ENCODE results near the gene C1orf50.

Gene C1orf50

DNA sequence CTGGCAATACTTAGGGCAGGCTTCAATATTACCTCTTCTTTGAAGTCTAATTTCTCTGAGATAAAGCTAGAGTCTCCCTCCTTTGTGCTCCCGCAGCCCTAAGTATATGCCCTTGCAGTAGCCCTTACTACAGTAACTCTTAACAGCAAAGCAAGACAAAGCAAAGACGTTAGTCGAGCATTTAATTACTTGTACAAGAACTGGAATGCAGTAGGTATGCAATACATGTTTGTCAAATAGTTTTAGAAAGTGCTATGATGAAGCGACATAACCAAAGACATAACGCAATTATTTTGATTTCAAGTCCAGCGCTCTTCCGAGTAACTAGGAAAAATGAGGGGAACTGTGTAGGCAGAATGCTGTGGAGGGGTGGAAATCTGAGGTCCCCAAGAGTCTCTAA, 1.8 kb upstream of the C1orf50 start:
- no peak for DNase-seq

DNA sequence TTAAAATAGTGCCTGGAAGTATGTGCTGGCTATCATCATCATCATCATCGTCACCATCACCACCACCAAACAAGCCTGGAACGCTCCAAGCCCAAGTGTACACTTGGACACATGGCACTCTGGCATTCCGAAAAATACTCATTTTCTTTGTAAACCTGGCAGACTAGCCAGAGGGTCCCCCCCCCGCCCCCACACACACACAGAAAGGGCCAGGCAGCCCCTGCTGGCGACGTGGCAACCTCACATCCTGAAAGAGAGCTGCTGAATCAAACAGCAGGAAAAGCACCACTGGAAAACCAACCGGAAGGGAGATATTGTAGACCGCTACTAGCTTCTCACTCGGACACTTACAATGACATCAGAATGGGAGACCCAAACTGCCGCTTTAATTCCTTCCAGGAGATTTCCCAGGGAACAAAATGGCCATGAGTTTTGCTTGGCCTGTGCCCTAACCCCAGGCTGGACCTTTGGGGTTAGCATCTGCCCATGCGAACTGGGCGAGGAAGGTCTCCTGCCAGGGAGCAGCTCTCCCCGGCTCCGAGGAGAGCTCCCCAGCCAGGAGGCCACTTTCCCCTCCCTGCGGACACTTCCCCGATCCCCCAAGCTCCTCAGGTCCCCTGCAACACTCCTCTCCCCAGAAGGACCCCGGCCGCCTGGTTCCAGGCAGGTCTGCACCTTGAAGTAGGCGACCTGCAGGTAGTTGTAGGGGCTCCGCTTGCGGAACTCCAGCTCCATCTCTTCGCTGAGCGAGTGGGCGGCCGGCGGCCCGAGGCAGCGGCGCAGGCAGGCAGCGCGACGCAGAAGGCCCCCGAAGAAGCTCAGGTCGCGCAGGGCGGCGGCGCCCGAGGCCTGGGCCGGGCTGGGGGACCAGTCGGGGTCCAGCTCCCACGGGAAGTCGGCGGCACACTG, 963 bp upstream of the C1orf50 start:
- DNase-seq, result peak; percentile 3 to 38 (median 16)

DNA sequence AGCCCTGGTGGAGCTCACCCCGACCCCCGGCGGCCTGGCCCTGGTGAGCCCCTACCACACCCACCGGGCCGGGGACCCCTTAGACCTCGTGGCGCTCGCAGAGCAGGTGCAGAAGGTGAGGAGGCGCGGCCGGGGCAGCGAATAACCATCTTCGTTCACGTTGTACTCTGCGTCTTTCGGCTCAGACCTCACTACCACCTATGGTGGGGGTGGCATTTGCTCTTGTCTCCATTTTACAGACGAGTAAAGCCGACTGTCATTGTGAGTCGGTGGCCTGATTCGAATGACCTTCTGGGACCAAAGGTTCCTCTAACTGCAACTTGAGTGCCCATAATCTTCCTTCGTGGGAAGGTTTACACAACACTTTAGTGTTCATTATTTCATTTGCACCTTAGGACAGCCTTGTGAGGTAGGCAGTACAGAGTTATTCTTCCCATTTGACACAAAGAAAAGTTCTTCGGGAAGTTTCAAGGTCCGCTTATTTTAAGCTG, 506 bp downstream of the C1orf50 start:
- DNase-seq, result no peak

DNA sequence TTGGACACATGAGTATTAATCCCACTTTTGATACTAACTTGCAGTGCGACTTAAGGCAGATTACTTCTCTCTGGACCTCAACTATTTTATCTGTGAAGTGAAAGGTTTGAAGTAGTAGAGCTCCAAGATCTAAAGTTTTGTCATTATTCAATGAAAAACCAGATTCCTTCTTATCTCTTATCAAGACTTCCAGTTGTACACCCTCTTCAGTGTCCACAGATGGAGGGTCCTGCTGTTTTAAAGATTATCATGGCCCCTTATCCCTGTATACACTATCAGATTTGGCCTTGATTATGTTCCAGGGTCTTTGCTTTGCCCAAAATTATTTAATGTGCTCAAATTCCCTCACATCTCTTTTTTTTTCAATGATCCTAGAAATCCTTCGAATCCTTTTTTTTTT, 1.1 kb downstream of the C1orf50 start:
- DNase-seq, result no peak

DNA sequence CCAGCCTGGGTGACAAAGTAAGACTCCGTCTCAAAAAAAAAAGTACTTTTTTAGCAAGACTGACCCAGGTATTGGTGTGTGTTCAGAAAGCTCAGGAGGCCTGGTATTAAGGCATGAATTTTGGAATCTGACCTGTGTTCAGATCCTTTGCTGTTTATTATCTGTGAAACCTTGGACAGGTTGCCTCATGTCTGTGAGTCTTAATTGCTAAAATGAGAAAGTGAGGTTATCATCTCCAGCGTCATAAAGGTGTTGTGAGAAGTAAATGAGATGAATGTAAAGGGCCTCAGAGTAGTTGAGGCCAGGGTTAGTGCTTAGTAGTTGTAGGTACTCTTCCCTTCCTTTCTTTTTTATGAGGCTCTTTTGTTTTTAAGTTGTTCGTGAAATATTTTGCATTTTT, 2.8 kb downstream of the C1orf50 start:
- DNase-seq, result no peak

DNA sequence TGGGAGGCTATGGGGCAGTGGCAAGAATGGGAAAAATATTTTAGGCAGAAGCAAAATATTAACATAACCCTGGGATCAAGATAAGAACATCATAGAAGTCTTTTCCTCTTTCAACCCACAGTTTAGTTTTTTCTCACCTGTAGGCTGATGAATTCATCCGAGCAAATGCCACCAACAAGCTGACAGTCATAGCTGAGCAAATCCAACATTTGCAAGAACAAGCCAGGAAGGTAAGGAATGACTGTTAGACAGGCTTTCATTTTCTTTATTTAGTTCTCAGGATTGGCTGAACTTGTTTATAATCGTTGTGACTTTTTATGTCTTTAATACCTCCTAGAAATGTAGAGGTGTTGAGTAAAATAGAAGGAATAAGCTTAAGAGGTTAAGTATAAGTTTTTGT, 6.4 kb downstream of the C1orf50 start:
- no peak for DNase-seq

DNA sequence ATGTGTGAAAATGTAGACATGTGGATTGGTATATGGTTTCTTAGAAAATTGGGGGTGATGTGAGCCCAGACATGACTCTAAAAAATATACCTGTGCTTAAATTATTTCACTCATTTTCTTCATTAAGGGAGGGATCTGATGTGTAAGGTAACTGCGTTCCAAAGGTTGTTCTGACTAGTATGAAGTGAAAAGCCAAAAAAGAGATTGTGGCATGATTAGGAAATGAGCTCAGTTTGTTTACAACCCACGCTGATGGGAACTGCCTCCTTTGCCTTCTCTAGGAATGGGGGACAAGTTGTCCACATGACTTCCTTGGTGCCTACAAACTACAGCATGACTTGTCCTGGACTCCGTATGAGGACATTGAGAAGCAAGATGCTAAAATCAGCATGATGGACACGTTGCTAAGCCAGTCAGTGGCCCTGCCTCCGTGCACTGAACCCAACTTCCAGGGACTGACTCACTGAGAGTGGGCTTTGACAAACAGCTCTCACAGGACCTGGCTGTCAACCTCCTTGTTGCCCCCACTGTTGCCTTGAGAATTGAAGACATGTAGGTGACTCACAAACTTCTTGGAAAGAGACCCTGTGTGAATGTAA, 8.0 kb downstream of the C1orf50 start:
- DNase-seq, result no peak

DNA sequence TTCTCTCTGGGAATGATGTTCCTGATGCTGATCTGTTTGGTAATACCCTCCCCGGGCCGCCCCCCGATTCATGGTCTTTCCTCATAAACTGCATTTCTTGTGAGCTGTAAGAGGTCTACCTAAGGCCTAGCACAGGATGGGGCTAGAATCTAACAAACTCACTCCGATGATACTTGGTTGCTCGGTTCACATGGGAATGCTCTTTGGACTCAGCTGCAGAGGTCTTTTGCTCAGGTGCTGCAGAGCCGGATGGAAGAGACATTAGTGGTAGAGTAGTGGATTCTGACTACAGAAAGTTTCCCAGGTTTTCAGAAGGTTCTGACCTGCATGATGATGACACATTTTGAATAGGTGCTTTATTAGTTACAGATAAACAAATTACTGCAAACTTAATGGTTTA, 9.5 kb downstream of the C1orf50 start:
- no peak for DNase-seq

DNA sequence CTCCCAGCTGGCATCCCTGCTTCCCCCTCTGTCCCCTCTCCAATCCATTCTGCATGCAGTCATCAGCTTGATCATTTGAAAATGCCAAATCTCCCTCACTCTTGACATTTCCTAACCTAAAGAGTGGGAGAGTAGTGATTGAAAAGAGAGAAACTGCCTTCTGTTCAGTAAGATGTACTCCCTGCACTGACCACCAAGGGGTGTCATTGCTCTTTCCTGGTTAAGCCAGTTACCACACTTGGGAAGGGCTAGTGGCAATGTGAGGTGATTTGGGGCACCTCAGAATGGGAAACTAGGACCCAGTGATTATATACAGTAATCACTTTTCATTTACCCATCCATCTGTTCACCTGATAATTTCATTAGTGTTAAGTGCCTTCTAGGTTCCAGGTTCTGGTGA, 10.8 kb downstream of the C1orf50 start:
- DNase-seq, result peak in 4 of 6 experiments; percentile 5 to 12 (median 7)

DNA sequence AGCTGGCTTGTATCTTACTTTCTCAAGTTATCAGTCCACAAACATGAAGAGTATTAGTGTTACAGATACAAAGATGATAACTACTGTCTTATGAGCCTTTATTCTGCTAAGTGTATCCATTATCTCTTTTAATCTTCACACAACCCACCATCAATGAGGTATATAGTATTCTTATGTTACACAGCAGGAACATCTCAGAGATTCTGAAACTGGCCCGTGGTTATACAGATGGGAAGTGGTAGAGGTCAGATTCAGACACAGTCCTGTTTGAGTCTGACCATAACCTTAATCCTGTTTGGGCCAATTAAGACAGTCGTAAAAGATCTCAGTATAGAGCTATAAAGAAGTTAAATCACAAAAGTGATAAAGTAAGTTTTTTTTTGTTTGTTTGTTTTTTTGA, 12.7 kb downstream of the C1orf50 start:
- DNase-seq, result no peak

DNA sequence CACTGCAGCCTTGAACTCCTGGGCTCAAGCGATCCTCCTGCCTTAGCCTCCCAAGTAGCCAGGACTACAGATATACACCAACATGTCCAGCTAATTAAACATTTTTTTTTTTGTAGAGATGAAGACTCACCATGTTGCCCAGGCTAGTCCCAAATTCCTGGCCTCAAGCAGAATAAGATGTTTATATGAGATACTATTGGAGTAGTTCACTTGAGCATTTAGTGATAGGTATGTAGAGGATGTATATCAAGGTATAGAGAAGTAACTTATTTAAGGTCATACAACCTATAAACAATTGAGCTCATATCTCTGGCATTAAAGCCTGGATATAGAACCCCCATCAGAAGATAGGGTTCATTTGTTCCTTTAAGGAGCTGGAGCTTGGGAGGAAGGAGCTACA, 13.1 kb downstream of the C1orf50 start:
- DNase-seq, result no peak

DNA sequence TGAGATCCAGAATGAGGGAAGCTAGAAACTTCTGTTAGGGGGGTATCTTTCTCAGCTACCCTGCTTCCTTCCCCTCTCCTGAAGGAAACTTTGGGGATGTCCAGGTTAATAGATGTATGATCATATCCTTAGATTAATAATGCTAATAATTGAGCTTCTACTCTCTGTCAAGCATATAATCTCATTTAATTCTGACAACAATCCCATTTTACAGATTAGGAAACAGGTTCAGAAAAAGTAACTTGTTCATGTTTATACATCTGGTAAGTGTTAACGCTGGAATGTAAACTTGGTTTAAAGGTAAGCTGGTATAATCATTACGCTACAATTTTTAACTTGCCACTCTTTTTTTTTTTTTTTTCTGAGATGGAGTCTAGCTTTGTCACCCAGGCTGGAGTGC, 16.0 kb downstream of the C1orf50 start:
- no peak for DNase-seq

DNA sequence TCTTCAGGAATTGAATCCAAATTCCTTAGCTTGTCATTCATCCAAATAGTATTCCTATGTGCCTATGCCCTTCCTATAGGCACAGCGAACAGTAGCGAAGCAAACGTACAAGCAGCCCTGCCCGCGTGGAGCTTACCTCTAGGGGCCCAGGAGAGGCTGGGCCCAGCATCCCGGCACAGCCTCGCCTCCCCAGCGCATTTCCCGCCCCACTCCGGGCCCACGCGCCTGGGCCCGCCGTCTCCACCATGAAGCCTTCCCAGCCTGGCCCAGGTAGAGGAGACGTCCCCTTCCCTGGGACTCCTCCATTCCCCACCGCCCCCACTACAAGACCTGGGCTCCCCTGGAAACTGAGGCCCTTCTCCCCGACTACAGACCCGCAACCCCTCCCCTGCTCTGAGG, 17.5 kb downstream of the C1orf50 start:
- DNase-seq, result no peak

DNA sequence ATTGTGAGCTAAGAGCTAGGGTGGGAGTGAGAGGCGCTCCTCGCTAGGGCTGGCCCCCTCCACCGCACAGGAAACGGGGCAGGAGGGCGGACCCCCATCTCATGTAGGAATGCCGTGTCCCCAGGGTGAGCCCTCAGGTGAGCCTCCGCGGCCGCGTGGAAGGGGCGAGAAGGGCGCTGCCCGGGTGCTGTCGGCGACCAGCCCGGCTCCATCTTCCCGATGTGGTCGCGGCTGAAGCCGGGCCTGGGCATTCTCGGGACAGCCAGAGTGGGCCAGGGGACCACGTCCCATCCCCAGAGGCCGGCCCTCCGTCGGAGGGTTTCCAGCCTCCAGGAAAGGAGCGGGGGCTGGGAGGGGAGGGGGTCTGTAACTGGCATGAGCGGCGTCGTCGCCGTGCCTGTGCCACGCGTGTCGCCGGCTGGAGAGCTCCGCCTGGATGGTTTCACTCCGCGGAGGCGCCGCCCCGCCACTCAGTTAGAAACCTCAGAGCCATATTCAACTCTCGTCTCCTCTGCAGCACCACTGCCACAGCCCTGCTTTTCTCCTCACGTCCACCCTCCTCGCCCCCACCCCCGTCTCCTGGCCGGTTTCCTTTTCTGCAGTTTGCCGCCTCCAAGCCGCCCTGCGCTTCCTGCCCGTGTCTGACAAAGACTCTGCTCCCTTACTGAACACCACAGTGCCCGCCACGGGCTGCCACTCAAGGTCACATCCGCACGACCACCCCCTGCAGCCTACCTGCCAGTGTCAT, 18.1 kb downstream of the C1orf50 start, which contains the start of gene TMEM269:
TMEM269 (plus strand) TSS at position 46 of the 748 bp plus-strand sequence. CDS start 4,903 bp downstream, outside the sequence.
- DNase-seq, result peak; percentile 6 to 52 (median 20)

DNA sequence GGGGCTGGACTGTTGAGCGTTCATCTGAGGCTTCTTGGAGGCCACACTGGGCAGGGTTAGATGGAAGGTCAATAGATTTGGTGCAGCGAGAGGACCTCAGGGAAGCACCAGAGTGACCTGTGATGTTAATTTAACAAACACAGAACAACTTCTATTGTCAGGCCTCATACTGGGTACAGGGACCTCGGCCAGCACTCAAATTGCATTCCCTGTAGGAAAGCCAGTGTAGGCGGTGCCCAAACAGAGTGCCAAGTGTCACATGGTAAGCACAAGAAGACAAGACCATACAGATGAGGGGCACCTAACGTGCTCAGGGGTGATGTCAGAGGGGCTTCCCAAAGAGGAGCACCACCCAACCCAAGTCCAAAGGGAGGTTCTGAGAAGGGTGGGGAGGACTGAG, 19.0 kb downstream of the C1orf50 start:
- no peak for DNase-seq

DNA sequence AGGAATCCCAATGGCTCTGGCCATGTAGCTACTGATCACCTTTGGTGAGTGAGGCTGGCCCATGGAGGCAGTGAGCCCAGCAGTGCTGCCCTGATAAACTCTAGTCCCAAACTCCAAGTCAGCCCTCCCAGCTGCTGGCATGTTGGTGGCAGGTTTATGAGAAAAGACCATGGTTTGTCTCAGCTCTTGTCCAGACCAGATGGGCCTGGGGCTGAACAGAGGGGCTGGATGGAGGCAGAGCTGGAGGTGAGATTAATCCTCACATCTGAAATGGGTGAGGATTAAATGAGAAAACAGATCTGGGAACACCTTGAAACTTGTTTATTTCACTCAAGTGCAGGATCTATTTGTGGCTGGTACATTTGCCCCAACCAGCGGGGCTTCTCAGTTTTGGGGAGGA, 21.0 kb downstream of the C1orf50 start:
- no peak for DNase-seq

DNA sequence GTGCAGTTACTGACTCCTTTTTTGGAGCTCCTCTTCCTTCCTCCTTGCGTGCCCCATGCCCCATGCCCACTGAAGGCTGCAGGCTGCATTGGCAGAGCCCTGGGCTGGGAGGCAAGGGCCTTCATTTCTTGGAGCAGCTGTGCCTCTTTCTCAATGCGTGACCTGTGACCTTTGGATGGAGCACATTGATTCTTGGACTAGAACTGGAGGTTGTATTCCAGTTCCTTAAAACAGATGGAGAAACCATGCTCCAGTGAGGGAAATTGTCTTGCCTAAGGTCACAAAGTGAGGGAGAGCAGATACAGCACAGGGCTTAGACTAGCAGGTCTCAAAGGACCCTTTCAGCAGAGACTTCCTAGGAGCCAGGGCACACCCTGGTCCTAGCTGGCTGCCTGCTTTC, 26.8 kb downstream of the C1orf50 start:
- no peak for DNase-seq

DNA sequence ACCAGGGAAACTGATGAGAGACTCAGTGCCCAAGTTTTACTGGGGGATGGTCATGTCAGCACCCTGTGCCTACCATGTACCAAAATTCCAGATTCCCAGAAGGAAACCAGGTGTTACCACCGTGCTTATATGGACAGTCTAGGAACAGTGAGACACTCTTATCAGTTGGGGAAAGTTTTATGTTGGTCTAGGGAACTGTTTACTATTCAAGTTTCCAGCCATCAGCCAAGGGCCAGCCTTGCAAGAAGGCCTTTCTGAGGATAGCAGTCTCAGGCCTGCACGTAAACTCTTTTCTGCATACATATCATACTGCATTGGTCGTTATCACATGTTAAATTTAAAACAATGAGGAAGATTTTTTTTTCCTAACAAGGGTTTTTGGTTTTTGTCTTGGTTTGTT, 30.4 kb downstream of the C1orf50 start:
- no peak for DNase-seq

DNA sequence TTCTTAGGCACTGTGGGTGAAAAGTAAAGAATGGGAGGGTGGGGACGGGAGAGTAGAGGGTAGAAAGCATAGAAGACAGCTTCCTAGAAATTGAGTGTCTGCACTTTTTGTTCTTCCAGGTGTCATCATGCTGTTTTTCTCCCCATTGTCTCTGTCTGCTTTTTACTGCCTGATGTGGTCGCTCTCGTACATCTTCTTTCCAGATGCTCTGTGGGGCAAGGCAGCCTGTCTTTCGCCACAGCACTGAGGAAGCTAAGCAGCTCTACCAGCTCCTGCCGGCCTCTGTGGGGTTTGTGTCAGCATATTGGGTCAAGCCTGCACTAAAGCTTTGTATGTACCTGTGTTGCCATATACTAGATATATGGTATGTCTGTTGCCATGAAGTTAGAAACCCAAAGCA, 30.9 kb downstream of the C1orf50 start:
- DNase-seq, result no peak

DNA sequence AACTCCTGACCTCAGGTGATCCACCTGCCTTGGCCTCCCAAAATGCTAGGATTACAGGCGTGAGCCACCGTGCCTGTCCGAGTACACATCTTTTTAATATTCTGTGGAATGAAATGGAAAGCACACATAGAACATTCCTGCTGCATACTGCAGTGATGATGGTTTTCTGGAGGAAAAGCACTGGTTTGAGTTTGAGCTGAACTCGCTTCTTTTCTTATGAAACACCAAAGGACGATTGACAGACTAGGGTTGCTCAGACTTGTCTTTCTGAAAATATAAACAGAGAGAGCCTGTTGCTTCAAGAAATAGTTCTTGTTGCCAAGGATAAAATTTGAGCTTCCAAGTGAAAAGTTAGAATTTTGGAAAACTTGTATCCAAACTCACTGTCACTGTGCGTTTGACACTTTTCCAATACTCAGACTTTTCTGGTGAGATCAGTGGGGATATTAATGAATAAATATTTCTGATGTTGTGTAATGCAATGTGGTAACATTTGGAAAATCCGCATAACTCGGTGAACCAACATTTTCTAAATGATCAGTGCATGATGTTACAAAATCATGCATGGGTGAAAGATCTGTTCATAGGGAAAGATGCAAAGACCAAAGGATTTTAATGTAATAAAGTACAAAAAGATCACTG, 34.9 kb downstream of the C1orf50 start:
- DNase-seq, result no peak

DNA sequence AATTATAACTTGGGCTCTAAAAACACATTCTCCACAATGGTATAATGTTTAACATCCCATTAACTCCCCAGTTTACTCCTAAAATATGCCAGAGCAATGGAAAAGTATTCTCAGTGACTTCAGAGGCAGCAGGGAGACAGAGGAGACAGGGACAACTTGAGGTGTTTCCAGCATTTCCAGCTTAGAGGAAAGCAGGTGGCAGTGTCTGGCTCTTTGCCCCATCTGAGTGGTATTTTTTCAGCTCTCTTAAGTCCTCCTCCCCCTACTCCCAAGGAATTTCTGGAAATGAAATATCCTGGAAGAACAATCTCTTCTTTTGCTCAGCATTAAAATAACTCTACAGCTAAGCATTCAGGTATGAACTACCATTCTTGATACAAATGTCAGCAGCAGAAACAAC, 39.1 kb downstream of the C1orf50 start:
- DNase-seq, result no peak

DNA sequence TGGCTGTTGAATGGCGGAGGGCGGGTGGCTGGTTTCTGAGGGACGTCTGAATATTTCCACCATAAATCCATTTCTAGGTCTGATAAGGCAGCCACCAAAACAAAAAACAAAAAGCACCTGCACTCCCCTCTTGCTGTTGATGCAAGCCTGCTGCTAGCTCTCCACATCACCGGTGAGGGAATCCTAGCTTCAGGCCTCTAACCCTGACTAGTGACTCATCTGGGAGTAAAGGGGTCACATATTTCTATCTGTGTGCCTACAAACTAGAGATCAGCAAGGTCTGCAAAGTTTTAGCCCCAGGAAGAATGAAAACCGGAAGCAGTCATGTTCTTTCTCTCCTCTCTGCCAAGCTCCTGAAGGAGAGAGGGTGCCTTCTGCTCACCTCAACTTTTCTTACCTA, 39.5 kb downstream of the C1orf50 start:
- DNase-seq, result no peak

DNA sequence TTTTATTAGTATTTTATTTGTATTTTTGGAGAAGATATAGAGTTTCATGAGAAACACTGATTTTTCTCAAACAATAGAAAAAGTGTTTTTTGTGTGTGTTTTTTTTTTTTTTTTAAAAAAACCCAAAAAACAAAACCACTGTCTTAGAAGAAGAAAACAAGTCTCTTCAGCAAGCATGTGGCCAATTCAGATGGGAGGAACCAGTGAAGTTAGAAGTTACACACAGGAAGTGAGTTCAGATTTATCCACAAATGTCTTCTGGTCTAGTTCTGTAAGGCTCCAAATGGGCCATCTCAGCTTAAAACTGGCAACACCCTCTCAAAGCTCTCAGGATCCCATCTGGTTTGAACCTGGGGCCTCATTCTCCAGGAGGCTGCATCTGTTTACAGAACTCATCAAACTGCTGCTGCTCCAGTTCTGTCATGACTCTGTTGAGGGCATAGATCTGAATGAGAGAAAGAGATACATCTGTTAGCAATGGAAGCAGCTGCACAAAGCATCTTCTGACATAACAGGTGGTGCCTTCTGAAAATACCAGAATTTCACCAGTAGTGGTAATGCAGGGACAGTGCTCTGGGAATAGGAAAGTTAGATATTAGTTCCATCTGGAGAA, 40.1 kb downstream of the C1orf50 start:
- no peak for DNase-seq
